SH-SY5Y (cell line): Measurements from ENCODE around the gene ELOVL2.

Source experiments
- GATA2 ChIP-seq: IDR thresholded peaks from 2 replicates; pipeline ENCODE4 v1.6.1; 2011; ENCODE audit warnings: mild to moderate bottlenecking, low read depth, low read length
- GATA3 ChIP-seq: IDR thresholded peaks from 2 replicates; pipeline ENCODE4 v1.6.1; 2011; ENCODE audit warnings: low read depth, mild to moderate bottlenecking, low read length, moderate library complexity

DNA sequence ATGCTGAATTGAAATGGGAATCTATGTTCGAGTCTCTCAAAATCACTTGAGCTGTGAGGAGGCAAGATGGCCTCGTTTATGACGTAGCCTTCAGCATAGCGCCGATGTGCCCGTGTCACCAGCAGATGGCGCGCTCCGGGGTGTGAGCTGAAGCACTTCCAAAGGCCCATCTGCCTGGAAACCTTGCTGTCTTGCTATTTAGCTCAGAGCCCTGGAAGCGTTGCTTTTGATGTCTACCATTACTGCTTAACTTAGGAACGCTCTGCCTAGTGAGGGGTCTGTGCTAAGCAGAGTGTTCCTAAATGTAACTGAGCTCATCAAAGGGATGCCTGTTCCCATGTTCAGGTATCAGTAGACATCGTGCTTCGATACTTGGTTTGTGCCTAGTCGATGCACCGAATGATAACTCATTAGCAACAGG lies 89.5 kb downstream of the ELOVL2 start:
- TF ChIP-seq GATA3 (no peak), GATA2 (no peak)
